Activated naive CD8-positive, alpha-beta T cell treated with anti-CD3 and anti-CD28 coated beads, Interleukin-2, amount 50 U/mL, for 16 hours (primary cell): ENCODE results near the gene HOXA10.

ENCODE experiments used
- DNase-seq: peaks from one replicate; pipeline ENCODE4 v3.0.0-alpha.2; 2020; ENCODE audit warnings: low read depth, low spot score

The HOXA10 gene

DNA sequence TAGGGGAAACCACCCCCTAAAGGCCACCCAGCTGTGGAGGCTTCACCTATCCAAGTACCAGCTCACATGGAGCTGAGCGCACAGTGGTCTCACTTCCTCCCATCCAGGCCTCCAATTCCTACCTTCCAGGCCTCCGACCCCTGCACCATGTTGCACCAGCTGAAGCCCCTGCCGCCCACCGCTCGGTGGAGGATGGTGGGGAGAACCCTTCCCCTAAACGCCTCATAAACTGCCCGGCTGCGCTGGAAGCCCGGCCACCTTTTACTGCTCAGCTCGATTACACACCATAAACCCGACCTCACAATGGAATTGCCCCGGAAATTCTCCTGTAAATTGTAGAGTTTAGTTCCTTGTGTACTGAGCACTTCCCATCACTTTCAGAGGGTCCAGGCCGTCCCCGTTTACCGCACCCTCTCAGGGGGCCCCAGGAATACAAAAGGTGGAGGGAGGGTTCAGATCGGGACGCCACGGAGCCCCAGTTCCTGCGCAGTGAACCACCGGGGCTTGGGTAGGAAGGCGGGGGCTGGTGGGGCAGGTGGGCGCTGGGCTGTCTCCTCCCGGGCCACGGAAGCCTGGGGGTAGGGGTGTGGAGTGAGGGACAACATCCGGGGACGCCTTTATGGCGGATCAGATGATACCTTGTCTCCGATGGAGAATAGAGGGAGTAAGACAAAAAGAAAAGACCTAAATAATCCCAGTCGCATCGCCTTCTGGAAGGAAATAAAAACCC is 16.3 kb downstream of the HOXA10 start:
- no peak for DNase-seq

GRCh38 chr7:27156916-27157701 is 17.0 kb downstream of the HOXA10 start:
- DNase-seq, result no peak

DNA sequence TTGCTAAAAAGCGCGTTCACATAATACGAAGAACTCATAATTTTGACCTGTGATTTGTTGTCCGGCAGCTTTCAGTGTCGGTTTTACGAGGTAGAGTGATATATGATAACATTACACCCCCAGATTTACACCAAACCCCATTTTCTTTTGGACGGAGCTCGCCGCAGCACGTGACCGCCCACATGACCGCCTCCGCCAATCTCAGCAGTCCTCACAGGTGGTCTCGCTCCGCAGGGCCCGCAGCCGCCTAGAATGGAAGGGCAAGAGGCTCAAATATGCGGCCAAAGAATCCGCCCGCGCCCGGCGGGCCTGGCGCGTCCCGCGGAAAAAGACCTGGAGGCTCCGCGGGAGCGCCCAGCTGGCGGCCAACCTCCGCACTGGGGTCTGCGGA is 17.6 kb downstream of the HOXA10 start, which contains the start of gene HOXA7:
TSS of gene HOXA7 (minus strand) at position 168 of the 391 bp plus-strand sequence. CDS start at position 38, 130 bp downstream.
- DNase-seq, result no peak

DNA sequence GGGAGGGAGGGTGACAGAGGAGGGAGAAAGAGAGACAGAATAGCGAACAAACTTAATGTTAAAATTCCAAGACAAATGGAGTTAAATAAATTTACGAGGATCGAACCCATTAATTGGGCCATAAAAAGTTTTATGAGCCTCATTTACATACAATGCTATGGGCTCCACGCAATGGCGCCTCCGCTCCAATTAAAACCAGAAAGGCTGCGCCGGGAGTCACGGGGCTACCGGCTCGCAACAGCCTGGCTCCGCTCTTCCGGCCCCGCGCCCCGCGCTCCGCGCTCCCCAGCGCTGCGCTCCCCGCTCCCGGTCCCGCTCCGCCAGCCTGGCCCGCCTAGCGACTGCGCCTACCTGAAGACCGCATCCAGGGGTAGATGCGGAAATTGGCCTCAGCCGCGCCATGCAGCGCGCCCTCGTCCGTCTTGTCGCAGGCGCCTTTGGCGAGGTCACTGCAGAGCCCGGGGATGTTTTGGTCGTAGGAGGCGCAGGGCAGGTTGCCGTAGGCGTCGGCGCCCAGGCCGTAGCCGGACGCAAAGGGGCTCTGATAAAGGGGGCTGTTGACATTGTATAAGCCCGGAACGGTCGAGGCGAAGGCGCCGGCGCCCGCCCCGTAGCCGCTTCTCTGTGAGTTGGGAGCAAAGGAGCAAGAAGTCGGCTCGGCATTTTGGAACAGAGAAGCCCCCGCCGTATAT is 18.2 kb downstream of the HOXA10 start:
- DNase-seq, result no peak

DNA sequence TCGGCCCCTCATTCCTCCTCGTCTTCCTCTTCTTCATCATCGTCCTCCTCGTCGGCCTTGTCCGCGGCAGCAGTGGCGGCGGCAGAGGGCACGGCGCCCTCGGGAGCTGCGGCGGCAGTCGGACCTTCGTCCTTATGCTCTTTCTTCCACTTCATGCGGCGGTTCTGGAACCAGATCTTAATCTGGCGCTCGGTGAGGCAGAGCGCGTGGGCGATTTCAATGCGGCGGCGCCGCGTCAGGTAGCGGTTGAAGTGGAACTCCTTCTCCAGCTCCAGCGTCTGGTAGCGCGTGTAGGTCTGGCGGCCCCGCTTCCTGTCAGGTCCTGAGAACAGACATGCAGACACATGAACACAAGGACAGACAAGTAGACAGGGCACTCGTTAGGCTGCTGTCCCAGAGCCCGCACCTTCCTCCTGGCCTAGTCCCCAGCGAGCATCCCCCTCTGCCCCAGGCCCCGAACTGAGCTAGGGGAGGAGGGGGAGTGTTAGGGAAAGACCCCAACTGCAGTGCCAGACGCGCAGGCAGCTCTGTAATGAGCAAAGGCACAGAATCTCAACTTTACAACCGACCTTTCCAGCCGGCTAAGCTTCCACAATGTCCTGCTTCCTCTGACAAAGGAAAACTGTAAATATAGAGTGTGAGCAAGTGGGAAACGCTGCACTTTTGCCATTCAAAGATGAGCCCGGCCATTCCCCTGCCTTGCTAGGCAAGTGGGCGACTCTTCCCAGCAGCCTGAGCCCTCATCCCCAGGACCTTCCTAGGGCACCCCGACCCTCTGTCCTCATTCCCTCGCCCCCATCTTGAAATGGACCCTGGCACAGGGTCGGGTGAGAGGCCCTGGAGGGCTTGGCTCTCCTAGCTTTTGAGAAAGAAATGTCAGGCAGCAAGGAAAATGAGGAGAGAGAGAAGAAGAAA is 19.0 kb downstream of the HOXA10 start:
- DNase-seq, result no peak

- no peak for DNase-seq
Measured at GRCh38 chr7:27154369-27154768, 19.8 kb downstream of the HOXA10 start.

DNA sequence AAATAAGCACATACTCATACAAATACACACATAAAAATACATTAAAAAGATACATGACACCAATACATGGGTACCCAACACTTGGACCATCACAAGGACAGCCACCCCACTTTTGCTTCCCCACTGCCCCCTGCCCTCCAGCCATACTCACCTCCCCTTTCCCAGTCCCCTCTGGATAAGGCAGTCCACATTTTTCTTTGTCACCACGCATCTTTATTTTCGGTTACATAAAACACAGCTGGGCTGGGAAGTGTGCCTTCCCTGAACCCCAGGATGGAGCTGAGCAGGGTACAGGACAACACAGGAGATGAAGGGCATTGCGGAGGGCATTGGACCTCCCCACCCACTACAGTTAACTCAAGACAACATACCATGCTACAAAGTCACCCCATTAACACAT is 20.6 kb downstream of the HOXA10 start:
- DNase-seq, result no peak

DNA sequence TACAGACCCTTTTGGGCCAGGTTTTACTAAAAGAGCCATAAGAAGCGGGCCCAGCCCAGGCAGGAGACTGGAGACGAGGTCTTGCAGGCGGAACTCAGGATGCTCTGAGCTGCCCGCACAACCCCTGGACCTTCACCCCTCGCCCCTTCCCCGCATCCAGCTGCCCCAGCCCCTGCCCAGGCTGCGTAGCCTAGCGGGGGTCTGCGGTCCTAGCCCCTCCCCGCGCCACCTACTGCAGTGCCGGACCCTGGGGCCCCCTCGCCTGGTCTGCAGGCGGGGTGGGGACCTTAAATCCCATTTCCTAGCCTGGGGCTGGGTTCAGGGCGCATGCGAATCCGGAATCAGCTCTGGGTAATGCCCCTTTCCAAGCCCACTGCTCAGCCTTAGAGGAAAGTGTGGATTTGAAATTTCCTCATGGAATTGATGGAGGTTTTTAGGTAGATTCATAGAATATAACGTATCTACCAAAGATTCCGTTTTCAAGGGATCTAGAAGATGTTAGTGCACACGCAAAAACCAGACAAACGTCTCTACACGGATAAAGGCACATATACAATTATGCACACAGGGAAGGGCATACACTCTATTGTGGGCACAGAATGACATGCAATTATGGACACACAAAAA is 21.2 kb downstream of the HOXA10 start:
- DNase-seq, result no peak

DNA sequence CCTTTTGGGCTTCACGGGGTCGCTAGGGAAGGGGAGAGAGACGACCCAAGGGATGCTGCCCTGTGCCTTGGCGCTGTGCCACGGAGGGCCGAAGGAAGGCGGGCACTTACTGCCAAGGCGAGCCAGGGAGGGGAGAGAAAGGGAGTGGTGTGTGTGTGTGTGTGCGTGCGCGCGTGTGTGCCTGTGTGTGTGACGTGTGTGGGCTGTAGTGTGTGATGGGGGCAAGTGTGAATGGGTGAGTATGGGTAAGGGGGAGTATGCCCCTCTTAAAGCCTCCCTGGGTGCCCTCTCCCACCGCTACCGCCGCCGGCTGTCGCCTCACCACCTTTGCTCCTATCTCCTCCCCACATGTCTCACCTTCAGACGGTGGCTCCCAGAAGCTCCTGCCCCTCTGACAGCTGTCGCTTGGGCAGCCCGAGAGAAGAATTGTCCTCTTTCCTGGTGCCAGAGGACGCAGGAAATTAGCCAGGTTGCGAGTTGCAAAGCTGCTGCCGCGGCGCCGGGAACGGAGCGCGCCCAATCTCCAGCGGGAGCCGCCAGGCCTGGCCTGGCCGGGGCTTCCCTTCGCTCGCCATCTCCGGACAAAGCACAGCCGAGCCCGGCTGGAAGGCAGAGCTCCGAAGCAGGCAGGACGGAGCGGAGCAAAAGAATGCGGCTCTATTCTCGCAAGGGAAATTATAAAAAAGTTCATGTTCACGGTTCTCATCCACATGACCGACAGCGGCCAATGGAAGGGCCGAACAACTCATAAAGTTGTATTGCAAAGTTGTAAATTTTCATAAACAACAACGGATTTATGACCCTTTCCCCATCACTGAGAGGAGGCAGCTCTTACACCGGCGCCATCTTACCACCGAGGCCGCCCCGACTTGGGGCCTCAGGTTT is 21.9 kb downstream of the HOXA10 start, which contains the start of gene HOXA3:
TSS of gene HOXA3 (minus strand) at position 653 of the 885 bp plus-strand sequence. CDS start 41,943 bp downstream, outside the sequence.
- DNase-seq, result no peak

DNA sequence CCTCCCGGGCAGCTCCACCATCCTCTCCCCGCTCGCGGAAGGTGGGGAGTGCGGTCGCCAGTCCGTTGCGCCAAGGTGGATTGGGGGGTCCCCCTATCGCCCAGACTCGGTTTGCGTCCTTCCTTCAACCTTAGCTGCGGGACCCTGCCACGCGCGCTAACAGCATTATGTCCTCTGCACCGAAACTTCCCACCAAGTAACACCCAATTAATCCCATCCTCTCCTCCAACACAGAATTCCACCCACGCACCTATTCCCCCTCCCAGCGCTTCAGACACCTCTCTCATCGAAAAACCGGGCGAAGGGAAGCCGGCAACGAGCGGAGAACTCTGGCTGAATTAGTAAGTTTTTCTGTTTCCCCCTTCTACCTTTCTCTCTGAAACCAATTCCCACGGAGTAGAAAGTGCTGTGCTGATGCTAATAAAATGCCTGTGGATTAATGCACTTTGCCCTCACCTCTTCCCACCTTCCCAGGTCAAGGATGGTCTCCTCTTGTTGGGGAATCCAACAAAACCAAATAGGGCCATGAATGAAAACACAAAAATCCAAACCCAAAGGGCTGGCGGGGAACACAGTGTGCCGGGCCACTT is 22.7 kb downstream of the HOXA10 start:
- no peak for DNase-seq

GRCh38 chr7:27150568-27151340 is 23.4 kb downstream of the HOXA10 start:
- no peak for DNase-seq

DNA sequence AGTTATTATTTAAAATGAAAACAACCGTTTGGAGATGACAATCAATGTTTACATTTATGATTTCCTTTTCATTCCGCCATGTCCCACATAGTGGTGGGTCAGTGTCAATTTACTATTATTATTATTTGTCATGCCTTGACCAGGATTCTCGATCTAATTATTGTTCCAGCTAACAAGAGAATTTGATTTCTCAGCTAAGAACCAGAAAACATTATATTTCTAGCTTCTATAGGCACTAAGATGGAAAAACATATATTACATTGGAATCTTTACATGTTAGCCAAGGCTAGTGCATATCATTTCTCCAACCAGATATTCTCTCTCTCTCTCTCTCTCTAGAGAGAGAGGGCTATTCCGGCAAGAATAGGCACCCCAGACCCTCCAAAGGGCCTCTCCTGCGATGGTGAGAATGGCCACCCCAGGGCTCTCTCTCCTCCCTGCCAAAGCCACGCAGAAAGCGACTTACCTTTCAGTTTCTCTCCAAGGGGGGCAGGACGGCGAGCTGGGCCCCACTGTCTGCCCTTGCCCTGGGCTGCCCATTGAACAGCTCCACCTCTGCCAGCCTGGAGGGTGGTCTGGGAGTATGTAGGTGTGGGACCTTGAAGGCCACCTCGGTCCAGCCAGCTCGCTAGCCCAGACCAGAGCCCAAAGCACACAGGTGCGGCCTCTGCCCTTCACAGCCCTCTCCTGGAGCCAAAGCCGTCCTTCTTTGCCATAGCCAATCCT is 24.1 kb downstream of the HOXA10 start:
- no peak for DNase-seq

DNA sequence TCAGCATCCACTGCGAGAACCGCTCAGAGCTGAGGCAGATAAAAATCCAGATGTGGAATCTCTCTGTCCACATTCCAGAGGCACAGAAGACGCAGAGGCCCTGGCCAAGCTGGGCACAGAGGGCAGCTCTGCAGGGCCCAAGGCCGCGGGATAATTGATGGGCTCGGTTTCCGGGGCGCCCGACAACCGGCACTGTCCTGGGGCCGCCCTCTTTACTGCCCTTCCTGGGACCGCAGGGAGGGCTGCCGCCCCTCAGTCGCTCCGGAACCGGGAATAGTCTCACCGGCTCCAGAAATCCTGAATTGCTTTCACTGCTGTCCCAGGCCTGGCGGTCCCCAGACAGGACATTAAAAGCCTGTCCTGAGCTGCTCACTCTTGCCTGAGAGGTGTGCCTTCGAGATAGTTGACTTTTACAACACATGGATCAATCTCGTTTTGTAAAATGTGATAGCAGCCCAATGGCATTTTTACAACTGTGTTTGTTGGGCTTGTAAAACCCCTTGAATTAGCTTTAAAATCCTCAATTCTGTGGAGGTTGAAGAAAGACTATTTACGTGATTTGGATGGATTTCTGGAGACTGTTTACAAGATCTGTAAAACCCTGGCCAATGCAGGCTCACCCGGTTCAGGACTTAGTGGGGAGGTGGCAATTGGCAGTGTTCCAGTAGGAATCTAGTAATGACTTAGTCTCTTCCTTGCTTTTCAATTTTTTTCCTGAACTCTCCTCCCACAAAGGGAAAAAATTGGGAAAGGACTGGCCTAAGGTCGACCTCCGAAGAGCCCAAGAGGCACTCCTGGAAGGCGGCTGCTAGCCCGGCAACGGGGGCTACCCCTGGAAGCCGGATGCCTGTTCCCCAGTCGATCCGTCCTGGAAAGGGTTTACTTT is 25.1 kb downstream of the HOXA10 start:
- DNase-seq, result no peak

- DNase-seq, result no peak
Measured at GRCh38 chr7:27148031-27148755, 25.9 kb downstream of the HOXA10 start.

DNA sequence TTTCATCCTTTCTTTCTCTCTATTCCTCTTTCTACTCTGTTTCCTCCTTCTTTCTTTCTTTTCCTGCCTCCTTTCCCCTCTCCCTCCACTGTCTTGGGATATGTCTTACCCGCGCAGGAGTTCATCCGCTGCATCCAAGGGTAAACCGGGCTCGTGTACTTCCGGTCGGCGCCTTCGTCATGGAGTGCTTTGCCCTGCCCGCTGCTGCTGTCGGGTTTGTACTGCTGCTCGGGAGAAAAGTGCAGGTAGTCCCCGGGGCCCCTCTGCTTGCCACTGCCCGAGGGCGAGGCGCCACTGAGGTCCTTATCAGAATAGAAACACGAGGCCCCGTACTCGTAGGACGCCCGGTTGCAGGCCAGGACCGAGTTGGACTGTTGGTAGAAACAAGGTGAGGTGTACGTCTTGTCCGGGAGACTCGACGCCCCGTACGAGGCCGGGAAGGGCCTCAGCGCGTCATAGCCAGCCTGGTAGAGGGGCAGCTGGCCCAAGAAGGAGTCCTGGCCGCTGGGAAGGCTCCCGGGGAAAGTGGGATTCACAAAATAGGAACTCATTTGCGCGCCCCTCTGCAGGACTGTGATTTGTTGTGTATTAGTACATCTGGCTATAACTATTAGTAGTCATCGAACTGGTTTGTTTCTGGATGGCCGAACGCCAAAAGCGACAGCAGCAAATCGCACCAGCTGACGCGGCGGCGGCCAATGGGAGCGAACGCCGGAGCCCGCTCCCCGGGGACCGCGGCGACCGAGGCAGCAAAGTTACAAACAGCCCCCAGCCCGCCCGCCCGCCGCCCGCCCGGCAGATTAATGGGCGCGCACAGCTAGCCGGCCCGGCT is 26.7 kb downstream of the HOXA10 start, which contains the start of gene HOXA6:
TSS of gene HOXA6 (minus strand) at position 576 of the 832 bp plus-strand sequence. CDS start at position 551, 25 bp downstream.
- no peak for DNase-seq
